Measurements from ENCODE around the gene SAP130.

DNA sequence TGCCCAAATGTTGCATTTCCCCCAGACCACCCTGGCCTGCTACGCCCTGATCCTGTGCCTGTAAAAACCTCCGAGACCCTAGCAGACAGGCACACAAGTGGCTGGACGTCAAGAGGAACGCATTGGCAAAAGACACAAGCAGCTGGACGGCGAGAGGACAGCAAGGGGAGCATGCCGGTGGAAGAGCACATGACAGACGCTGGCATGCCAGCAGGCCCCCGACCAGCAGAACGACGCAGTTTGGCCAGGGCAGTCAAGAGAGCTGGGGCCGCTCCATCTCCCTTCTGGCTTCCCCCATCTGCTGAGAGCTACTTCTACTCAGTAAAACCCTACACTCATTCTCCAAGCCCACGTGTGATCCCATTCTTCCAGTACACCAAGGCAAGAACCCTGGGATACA, 42.1 kb downstream of the SAP130 start:
- TF ChIP-seq, protein P1, sequence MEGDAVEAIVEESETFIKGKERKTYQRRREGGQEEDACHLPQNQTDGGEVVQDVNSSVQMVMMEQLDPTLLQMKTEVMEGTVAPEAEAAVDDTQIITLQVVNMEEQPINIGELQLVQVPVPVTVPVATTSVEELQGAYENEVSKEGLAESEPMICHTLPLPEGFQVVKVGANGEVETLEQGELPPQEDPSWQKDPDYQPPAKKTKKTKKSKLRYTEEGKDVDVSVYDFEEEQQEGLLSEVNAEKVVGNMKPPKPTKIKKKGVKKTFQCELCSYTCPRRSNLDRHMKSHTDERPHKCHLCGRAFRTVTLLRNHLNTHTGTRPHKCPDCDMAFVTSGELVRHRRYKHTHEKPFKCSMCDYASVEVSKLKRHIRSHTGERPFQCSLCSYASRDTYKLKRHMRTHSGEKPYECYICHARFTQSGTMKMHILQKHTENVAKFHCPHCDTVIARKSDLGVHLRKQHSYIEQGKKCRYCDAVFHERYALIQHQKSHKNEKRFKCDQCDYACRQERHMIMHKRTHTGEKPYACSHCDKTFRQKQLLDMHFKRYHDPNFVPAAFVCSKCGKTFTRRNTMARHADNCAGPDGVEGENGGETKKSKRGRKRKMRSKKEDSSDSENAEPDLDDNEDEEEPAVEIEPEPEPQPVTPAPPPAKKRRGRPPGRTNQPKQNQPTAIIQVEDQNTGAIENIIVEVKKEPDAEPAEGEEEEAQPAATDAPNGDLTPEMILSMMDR (IDR thresholded peaks at IDR 0.05): no peak
- TF ChIP-seq ZFX (IDR thresholded peaks at IDR 0.05; ENCODE audit: borderline replicate concordance): no peak

Measured in 22Rv1 (cell line).